ENCODE measurements around the gene ACKR1.

DNA sequence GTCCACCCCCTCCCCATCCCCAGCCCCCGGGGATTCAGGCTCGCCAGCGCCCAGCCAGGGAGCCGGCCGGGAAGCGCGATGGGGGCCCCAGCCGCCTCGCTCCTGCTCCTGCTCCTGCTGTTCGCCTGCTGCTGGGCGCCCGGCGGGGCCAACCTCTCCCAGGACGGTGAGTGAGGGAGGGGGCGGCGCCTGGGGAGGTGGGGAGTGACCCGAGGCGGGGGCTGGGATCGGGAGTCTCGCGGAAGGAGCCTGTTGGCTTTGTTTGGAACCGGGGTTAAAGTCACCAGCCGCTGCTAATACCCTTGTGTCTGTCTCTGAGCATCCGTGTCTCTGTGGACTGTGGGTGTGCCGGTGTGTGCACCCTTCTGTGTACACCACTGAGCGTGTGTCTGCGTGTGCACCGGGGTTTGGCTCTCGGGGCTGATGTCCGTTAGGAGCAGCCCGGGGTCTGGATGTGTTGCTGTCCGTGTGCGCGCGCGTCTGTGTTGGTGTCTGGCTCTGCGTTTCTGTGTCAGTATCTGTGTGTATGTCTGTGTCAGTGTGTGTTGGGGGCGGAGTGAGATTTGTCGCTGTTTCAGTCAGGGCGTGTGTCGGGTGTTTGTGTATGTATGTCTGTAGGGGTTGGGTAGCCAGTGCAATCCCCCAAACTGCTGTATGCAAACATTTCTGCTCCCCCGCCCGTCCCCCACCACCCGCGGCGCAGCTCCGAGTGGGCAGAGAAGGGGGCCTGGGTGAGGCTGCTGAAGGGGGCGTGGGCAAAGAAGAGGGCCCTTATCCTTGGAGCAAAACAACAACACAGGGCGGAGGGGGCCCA, 32.8 kb upstream of the ACKR1 start:
- TF ChIP-seq POLR2AphosphoS5 (IDR thresholded peaks at IDR 0.05; ENCODE audit: borderline replicate concordance, low read depth, low read length), result no peak
- no peak for TF ChIP-seq EZH2 (IDR thresholded peaks at IDR 0.05)
- TF ChIP-seq FOXP2 (optimal IDR thresholded peaks at IDR 0.05; ENCODE audit: control extremely low read depth, extremely low read length, insufficient read depth), result no peak
